PC-3 (cell line): Measurements from ENCODE around the gene RPP38. TPM values are rescaled to one million over a fixed set of nuclear protein-coding genes. Genes with fewer than 3 reads are reported as not detected.

ENCODE experiments used
- ATAC-seq: fragments of 200-7000 bp; cut with Tn5 transposase; 2 replicates; pipeline ENCODE4 v1.9.1; 2020; ENCODE audit warnings: mild to moderate bottlenecking, moderate library complexity
- BruUV-seq: library from RNA; stranded (reverse); fragments of 400-500 nt; replicated peaks from 2 replicates; lab custom pipeline; 2021; lab: Mats Ljungman, UMichigan
- CTCF ChIA-PET: fragments of 300-600 bp; sonication (Branson Sonifier 250); formaldehyde crosslinking; loops from one replicate; lab custom pipeline; 2022; ENCODE audit warnings: antibody characterized with exemption; lab: Charles Lee
- POLR2A ChIA-PET: fragments of 300-600 bp; sonication (Branson Sonifier 250); formaldehyde crosslinking; loops from one replicate; lab custom pipeline; 2022; ENCODE audit warnings: antibody characterized with exemption; ENCODE audit not compliant: unreplicated experiment; lab: Charles Lee
- DNase-seq: peaks from one replicate; pipeline ENCODE4 v3.0.0-alpha.2; 2015
- H2AFZ ChIP-seq: fragments of 300-600 bp; sonication (generic); 2 replicates; pipeline ENCODE4 v1.6.0; 2016; ENCODE audit warnings: antibody characterized with exemption, low read length
- H3F3A ChIP-seq: fragments of 300-600 bp; sonication (generic); one replicate; pipeline ENCODE4 v1.6.0; 2017; ENCODE audit warnings: antibody characterized with exemption, low read length, control low read depth, mild to moderate bottlenecking; ENCODE audit not compliant: unreplicated experiment
- H3K27ac ChIP-seq: fragments of 300-600 bp; sonication (generic); 2 replicates; pipeline ENCODE4 v1.5.1; 2016; ENCODE audit warnings: mild to moderate bottlenecking, low read length
- H3K27me3 ChIP-seq: fragments of 300-600 bp; sonication (generic); 2 replicates; pipeline ENCODE4 v1.6.1; 2016; ENCODE audit warnings: low read length, mixed read lengths
- H3K36me3 ChIP-seq: fragments of 300-600 bp; sonication (generic); 2 replicates; pipeline ENCODE4 v1.6.1; 2016; ENCODE audit warnings: low read depth, mixed run types, low read length, mixed read lengths
- H3K4me1 ChIP-seq: fragments of 300-600 bp; sonication (generic); 2 replicates; pipeline ENCODE4 v1.5.1; 2016; ENCODE audit warnings: low read length; ENCODE audit not compliant: insufficient read depth
- H3K4me2 ChIP-seq: fragments of 300-600 bp; sonication (generic); 2 replicates; pipeline ENCODE4 v1.6.0; 2016; ENCODE audit warnings: low read length
- H3K4me3 ChIP-seq: fragments of 300-600 bp; sonication (generic); 2 replicates; pipeline ENCODE4 v1.5.1; 2016; ENCODE audit warnings: mild to moderate bottlenecking, low read length, mixed read lengths
- H3K79me2 ChIP-seq: fragments of 300-600 bp; sonication (generic); 2 replicates; pipeline ENCODE4 v1.6.1; 2017; ENCODE audit warnings: low read length, mixed read lengths
- H3K9ac ChIP-seq: fragments of 300-600 bp; sonication (generic); 2 replicates; pipeline ENCODE4 v1.6.0; 2016; ENCODE audit warnings: mild to moderate bottlenecking, low read length
- H3K9me2 ChIP-seq: fragments of 300-600 bp; sonication (generic); replicated peaks from 2 replicates; pipeline ENCODE4 v1.6.1; 2016; ENCODE audit warnings: mixed run types, low read length, mixed read lengths
- H3K9me3 ChIP-seq: fragments of 300-600 bp; sonication (generic); 2 replicates; pipeline ENCODE4 v1.6.1; 2016; ENCODE audit warnings: low read length, mixed read lengths
- H4K20me1 ChIP-seq: fragments of 300-600 bp; sonication (generic); 2 replicates; pipeline ENCODE4 v1.6.1; 2016; ENCODE audit warnings: low read length, mixed read lengths
- EZH2 ChIP-seq: fragments of 300-600 bp; sonication (generic); IDR thresholded peaks from one replicate; pipeline ENCODE4 v1.6.1; 2017; ENCODE audit warnings: antibody characterized with exemption, mild to moderate bottlenecking, low read length; ENCODE audit not compliant: unreplicated experiment
- EZH2phosphoT487 ChIP-seq: fragments of 300-600 bp; sonication (generic); IDR thresholded peaks from 2 replicates; pipeline ENCODE4 v1.6.1; 2018; ENCODE audit warnings: mild to moderate bottlenecking, antibody characterized with exemption, low read length, borderline replicate concordance
- intact Hi-C: fragments of 100-400 bp; cut with micrococcal nuclease; formaldehyde crosslinking; loops from 2 replicates; pipeline ENCODE4 v1.9.0; 2023
- total RNA-seq: library from RNA; depleted of rRNA; stranded (reverse); fragments of >200 nt; gene quantifications from 2 replicates; pipeline ENCODE4 v1.2.3, GENCODE V29; 2014
- TF ChIP-seq, protein P1 (sequence below): fragments of 300-600 bp; sonication (generic); conservative IDR thresholded peaks from 2 replicates; pipeline ENCODE4 v1.5.1; 2017; ENCODE audit warnings: antibody characterized with exemption, low read depth, mild to moderate bottlenecking, low read length

RPP38 gene
- total RNA-seq, 1 experiment from 2014 or later: 8.5 TPM

DNA sequence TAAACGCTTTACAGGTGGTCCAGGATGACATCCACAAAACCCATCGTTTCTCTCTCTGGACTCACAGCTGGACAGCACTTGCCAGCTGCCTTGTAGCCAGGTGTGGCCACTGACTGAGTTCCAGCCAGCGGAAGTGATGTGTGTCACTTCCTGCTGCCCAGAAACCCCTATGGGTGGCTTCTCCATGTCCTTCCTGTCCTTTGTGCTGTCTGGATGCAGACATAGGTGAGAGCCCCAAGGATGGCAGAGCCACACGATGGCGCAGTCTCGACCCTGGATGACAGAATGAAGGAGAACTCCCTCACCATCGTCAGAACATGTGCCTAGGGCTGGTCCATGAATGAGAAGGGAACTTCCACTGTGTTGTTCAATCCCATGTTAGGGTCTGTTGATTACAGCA lies 49.2 kb downstream of the RPP38 start:
- ChIA-PET POLR2A (no interaction called here), CTCF (no interaction called here)
- H3K9me3 ChIP-seq: no peaks in the 10 kb centered on the region
- DNase-seq: no peak
- no peaks in the 10 kb centered on the region for H3F3A ChIP-seq
- no peaks in the 10 kb centered on the region for H4K20me1 ChIP-seq
- intact Hi-C loops: no loop called here
- H3K4me3 ChIP-seq: no peak overlapping the region
- H3K4me2 ChIP-seq: no peak overlapping the region
- 0 out of 2 replicates have a peak, but pooled peaks cover 5% of the 10 kb centered on the region for H3K79me2 ChIP-seq
- TF ChIP-seq EZH2phosphoT487 (no peak), EZH2 (no peak)
- TF ChIP-seq, protein P1, sequence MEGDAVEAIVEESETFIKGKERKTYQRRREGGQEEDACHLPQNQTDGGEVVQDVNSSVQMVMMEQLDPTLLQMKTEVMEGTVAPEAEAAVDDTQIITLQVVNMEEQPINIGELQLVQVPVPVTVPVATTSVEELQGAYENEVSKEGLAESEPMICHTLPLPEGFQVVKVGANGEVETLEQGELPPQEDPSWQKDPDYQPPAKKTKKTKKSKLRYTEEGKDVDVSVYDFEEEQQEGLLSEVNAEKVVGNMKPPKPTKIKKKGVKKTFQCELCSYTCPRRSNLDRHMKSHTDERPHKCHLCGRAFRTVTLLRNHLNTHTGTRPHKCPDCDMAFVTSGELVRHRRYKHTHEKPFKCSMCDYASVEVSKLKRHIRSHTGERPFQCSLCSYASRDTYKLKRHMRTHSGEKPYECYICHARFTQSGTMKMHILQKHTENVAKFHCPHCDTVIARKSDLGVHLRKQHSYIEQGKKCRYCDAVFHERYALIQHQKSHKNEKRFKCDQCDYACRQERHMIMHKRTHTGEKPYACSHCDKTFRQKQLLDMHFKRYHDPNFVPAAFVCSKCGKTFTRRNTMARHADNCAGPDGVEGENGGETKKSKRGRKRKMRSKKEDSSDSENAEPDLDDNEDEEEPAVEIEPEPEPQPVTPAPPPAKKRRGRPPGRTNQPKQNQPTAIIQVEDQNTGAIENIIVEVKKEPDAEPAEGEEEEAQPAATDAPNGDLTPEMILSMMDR: no peak
- no peak for ATAC-seq
- H3K9ac ChIP-seq: no peak overlapping the region
- no TSS peak for BruUV-seq
- no peak overlapping the region for H2AFZ ChIP-seq
- H3K36me3 ChIP-seq: no peaks in the 10 kb centered on the region
- H3K27me3 ChIP-seq: no peaks in the 10 kb centered on the region
- no peak overlapping the region for H3K27ac ChIP-seq
- H3K9me2 ChIP-seq: no peaks in the 10 kb centered on the region
- 0 out of 2 replicates have a peak, but pooled peaks cover 2% of the 10 kb centered on the region for H3K4me1 ChIP-seq

- ChIA-PET POLR2A (interaction anchor here (0.6 kb wide), 1 partner anchor 15 kb away, joined by 9 read pairs; no protein-coding TSS in a partner anchor), CTCF (no interaction called here)
- DNase-seq: no peak
- Histone ChIP-seq H3K27me3 (no peaks in the 10 kb centered on the region), H3K4me1 (0 out of 2 replicates have a peak, but pooled peaks cover 2% of the 10 kb centered on the region), H3K36me3 (no peaks in the 10 kb centered on the region), H3K9me2 (no peaks in the 10 kb centered on the region), H3K4me2 (no peak overlapping the region), H3K9ac (no peak overlapping the region), H4K20me1 (no peaks in the 10 kb centered on the region), H3F3A (no peaks in the 10 kb centered on the region), H2AFZ (no peak overlapping the region), H3K9me3 (no peaks in the 10 kb centered on the region), H3K27ac (no peak overlapping the region), H3K79me2 (0 out of 2 replicates have a peak, but pooled peaks cover 5% of the 10 kb centered on the region), H3K4me3 (no peak overlapping the region)
- TF ChIP-seq, protein P1: no peak
- TF ChIP-seq EZH2 (no peak), EZH2phosphoT487 (no peak)
- intact Hi-C loops: no loop called here
- BruUV-seq: no TSS peak
- no peak for ATAC-seq
Measured at GRCh38 chr10:15147594-15148392, 50.6 kb downstream of the RPP38 start.
